ENCODE data around the gene CCNDBP1.
"Not testable (repeated sequence)": the region's sequence is repeated elsewhere in the genome, so short reads cannot be mapped to it uniquely, and the experiment has no call there.

- not testable (repeated sequence) for TF ChIP-seq RAD21 (IDR thresholded peaks at IDR 0.05; ENCODE audit: low read length); CTCF (IDR thresholded peaks at IDR 0.05); REST (IDR thresholded peaks at IDR 0.05; ENCODE audit: low read depth, low read length); MXI1 (IDR thresholded peaks at IDR 0.05; ENCODE audit: low read depth, low read length); IRF3 (IDR thresholded peaks at IDR 0.05; ENCODE audit: low read depth, low read length); EP300 (IDR thresholded peaks at IDR 0.05; ENCODE audit: borderline replicate concordance in 1 of 2, low read depth in 1 of 2, low read length in 1 of 2); YY1 (IDR thresholded peaks at IDR 0.05; ENCODE audit: low read depth); MAX (IDR thresholded peaks at IDR 0.05; ENCODE audit: low read depth); RXRA (IDR thresholded peaks at IDR 0.05; ENCODE audit: borderline replicate concordance, low read depth); CHD2 (IDR thresholded peaks at IDR 0.05; ENCODE audit: low read length, partially characterized antibody); ZBTB33 (IDR thresholded peaks at IDR 0.05; ENCODE audit: borderline replicate concordance, low read depth); POLR2AphosphoS5 (IDR thresholded peaks at IDR 0.05; ENCODE audit: low read depth, low read length); GABPA (IDR thresholded peaks at IDR 0.05; ENCODE audit: low read depth)
Observed at GRCh38 chr15:43225950-43226255, 40.7 kb downstream of the CCNDBP1 start.
